Measurements from ENCODE around the gene RFX6.
A peak's percentile ranks its signal among the peaks of the same experiment; 100 is the strongest.

Gene RFX6

GRCh38 chr6:116975600-116975999, 98.6 kb downstream of the RFX6 start:
- H4K91ac ChIP-seq (ENCODE audit: low read depth, low read length) = no peak overlapping the region
- no peak overlapping the region for H3K4me2 ChIP-seq (ENCODE audit: low read length)
- H3K27ac ChIP-seq (ENCODE audit: low read depth, low read length) = no peak overlapping the region
- no peak for DNase-seq
- WGBS (ENCODE audit: extremely low coverage, insufficient coverage, insufficient read length) = no CpG with 5 or more reads among the region's 3 CpGs
- no peak overlapping the region for H2BK5ac ChIP-seq (ENCODE audit: low read depth, low read length, poor library complexity)
- H4K12ac ChIP-seq (ENCODE audit: low read depth, low read length) = no peak overlapping the region
- H2BK12ac ChIP-seq (ENCODE audit: low read length) = no peak overlapping the region
- no peaks in the 10 kb centered on the region for H3K79me2 ChIP-seq (ENCODE audit: control insufficient read depth, insufficient read depth, low read length, poor library complexity)
- no peak overlapping the region for H3K18ac ChIP-seq (ENCODE audit: low read length)
- no peak overlapping the region for H3K14ac ChIP-seq (ENCODE audit: low read length)
- no peak overlapping the region for H4K8ac ChIP-seq (ENCODE audit: low read depth, low read length)
- peak overlapping the region; percentile 93 for H3K23ac ChIP-seq (ENCODE audit: low read length)
- H3K36me3 ChIP-seq (ENCODE audit: control insufficient read depth in 1 of 2, insufficient read depth in 2 of 2, low read length in 2 of 2) = no peaks in the 10 kb centered on the region
- no peak overlapping the region for H3K4me3 ChIP-seq (ENCODE audit: low read depth, low read length)
- H2BK120ac ChIP-seq (ENCODE audit: insufficient read depth, low read length, poor library complexity) = no peak overlapping the region
- no peaks in the 10 kb centered on the region for H3K79me1 ChIP-seq (ENCODE audit: low read length)
- H2AFZ ChIP-seq (ENCODE audit: insufficient read depth, low read length, poor library complexity) = no peak overlapping the region
- no peak overlapping the region for H3K9ac ChIP-seq (ENCODE audit: low read length)
- H3K9me3 ChIP-seq (ENCODE audit: insufficient read depth, low read depth, low read length) = no peaks in the 10 kb centered on the region
- H3K4ac ChIP-seq (ENCODE audit: low read depth, low read length) = no peak overlapping the region
- H3K27me3 ChIP-seq (ENCODE audit: insufficient read depth, low read length) = no peaks in the 10 kb centered on the region
- H3K4me1 ChIP-seq (ENCODE audit: control insufficient read depth in 1 of 2, insufficient read depth in 2 of 2, low read length in 2 of 2) = no peaks in the 10 kb centered on the region
- H2AK5ac ChIP-seq (ENCODE audit: low read length) = no peak overlapping the region

DNA sequence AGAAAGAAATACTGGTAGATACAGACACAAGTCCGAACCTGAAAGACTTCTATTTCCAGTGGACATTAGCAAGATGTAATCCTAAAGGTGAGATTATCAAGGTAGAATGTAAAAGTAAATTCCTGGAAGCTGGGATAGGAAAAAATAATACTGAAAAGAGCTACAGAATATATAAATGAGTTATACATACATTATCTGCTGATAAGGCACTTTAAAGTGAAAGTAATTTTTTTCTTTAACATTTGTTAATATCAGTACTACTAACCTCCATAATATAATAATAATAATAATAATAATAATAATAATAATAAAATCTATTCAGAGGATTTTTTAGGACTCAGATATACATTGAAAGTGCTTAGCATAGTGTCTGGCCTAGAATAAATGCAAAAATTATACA, 102.5 kb downstream of the RFX6 start:
- no peaks in the 10 kb centered on the region for H3K9me3 ChIP-seq (ENCODE audit: insufficient read depth, low read depth, low read length)
- no peak overlapping the region for H2BK5ac ChIP-seq (ENCODE audit: low read depth, low read length, poor library complexity)
- no peaks in the 10 kb centered on the region for H3K27me3 ChIP-seq (ENCODE audit: insufficient read depth, low read length)
- H3K4me3 ChIP-seq (ENCODE audit: low read depth, low read length) = no peak overlapping the region
- no peak overlapping the region for H2AFZ ChIP-seq (ENCODE audit: insufficient read depth, low read length, poor library complexity)
- DNase-seq = no peak
- H3K4me2 ChIP-seq (ENCODE audit: low read length) = no peak overlapping the region
- H4K12ac ChIP-seq (ENCODE audit: low read depth, low read length) = no peak overlapping the region
- no peaks in the 10 kb centered on the region for H3K79me1 ChIP-seq (ENCODE audit: low read length)
- no peak overlapping the region for H3K4ac ChIP-seq (ENCODE audit: low read depth, low read length)
- no peak overlapping the region for H2BK12ac ChIP-seq (ENCODE audit: low read length)
- H3K23ac ChIP-seq (ENCODE audit: low read length) = no peak overlapping the region
- no peak overlapping the region for H3K27ac ChIP-seq (ENCODE audit: low read depth, low read length)
- H3K14ac ChIP-seq (ENCODE audit: low read length) = no peak overlapping the region
- no peaks in the 10 kb centered on the region for H3K79me2 ChIP-seq (ENCODE audit: control insufficient read depth, insufficient read depth, low read length, poor library complexity)
- no peaks in the 10 kb centered on the region for H3K4me1 ChIP-seq (ENCODE audit: control insufficient read depth in 1 of 2, insufficient read depth in 2 of 2, low read length in 2 of 2)
- H2BK120ac ChIP-seq (ENCODE audit: insufficient read depth, low read length, poor library complexity) = no peak overlapping the region
- H4K91ac ChIP-seq (ENCODE audit: low read depth, low read length) = no peak overlapping the region
- no CpG with 5 or more reads among the region's 1 CpG for WGBS (ENCODE audit: extremely low coverage, insufficient coverage, insufficient read length)
- H3K36me3 ChIP-seq (ENCODE audit: control insufficient read depth in 1 of 2, insufficient read depth in 2 of 2, low read length in 2 of 2) = no peaks in the 10 kb centered on the region
- H4K8ac ChIP-seq (ENCODE audit: low read depth, low read length) = no peak overlapping the region
- no peak overlapping the region for H3K9ac ChIP-seq (ENCODE audit: low read length)
- H3K18ac ChIP-seq (ENCODE audit: low read length) = no peak overlapping the region
- H2AK5ac ChIP-seq (ENCODE audit: low read length) = no peak overlapping the region

Measured in trophoblast cell (in vitro differentiated cells and primary cell).